Neutrophil (primary cell): ENCODE data around the gene MCC.

Experiments used
- H3K27ac ChIP-seq: fragments of 200-600 bp; sonication (generic); 2 replicates; pipeline ENCODE4 v1.5.1; 2016; ENCODE audit warnings: mild to moderate bottlenecking, moderate library complexity
- H3K27me3 ChIP-seq: fragments of 200-600 bp; sonication (generic); 2 replicates; pipeline ENCODE4 v1.6.0; 2016; ENCODE audit warnings: mild to moderate bottlenecking
- H3K36me3 ChIP-seq: fragments of 200-600 bp; sonication (generic); 2 replicates; pipeline ENCODE4 v1.5.1; 2017
- H3K4me1 ChIP-seq, 2 experiments: fragments of 200-600 bp in 1 of 2; sonication (generic) in 1 of 2; 1 replicate in 1 of 2; 2 replicates in 1 of 2; pipeline versions ENCODE4 v1.5.1 to v1.6.1; 2013 to 2016; ENCODE audit warnings: low read depth in 1 of 2, low read length in 1 of 2, mild to moderate bottlenecking in 1 of 2, moderate library complexity in 1 of 2; ENCODE audit not compliant: control insufficient read depth in 1 of 2, insufficient read depth in 1 of 2
- H3K4me3 ChIP-seq, 2 experiments: fragments of 200-600 bp in 1 of 2; sonication (generic) in 1 of 2; 1 replicate in 1 of 2; 2 replicates in 1 of 2; pipeline ENCODE4 v1.5.1; 2013 to 2016; ENCODE audit warnings: low read depth in 1 of 2, low read length in 1 of 2, mild to moderate bottlenecking in 1 of 2, moderate library complexity in 1 of 2
- H3K9me3 ChIP-seq: fragments of 200-600 bp; sonication (generic); 2 replicates; pipeline ENCODE4 v1.5.1; 2016
- CTCF ChIP-seq: fragments of 200-600 bp; sonication (generic); IDR thresholded peaks from 2 replicates; pipeline ENCODE4 v1.5.1; 2016; ENCODE audit warnings: antibody characterized with exemption

Gene MCC

GRCh38 chr5:113003763-113004162 is 484.5 kb downstream of the MCC start:
- no peak overlapping the region for H3K4me3 ChIP-seq
- H3K27me3 ChIP-seq: no peaks in the 10 kb centered on the region
- peaks cover 6 to 7% of the 10 kb centered on the region in 2 experiments for H3K4me1 ChIP-seq
- no peaks in the 10 kb centered on the region for H3K9me3 ChIP-seq
- TF ChIP-seq CTCF: no peak
- no peak overlapping the region for H3K27ac ChIP-seq
- H3K36me3 ChIP-seq: peaks cover 88% of the 10 kb centered on the region

DNA sequence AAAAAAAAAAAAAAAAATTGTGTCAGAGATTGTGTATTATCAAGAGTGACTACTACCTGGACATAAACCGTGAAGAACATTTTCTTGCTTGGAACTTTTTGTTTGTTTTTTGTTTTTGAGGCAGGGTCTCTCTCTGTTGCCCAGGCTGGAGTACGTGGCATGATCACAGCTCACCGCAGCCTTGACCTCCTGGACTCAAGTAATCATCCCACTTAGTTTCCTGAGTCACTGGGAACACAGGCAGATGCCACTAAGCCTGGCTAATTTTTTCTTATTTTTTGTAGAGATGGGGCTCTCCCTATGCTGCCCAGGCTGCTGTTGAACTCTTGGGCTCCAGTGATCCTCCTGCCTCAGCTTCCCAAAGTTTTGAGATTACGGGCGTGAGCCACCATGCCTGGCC is 485.8 kb downstream of the MCC start:
- H3K9me3 ChIP-seq: no peaks in the 10 kb centered on the region
- H3K27ac ChIP-seq: no peak overlapping the region
- peaks cover 87% of the 10 kb centered on the region for H3K36me3 ChIP-seq
- H3K4me1 ChIP-seq: peaks cover 6 to 7% of the 10 kb centered on the region in 2 experiments
- TF ChIP-seq CTCF: no peak
- H3K4me3 ChIP-seq: no peak overlapping the region
- H3K27me3 ChIP-seq: no peaks in the 10 kb centered on the region

GRCh38 chr5:113000466-113000865 is 487.8 kb downstream of the MCC start:
- H3K9me3 ChIP-seq: no peaks in the 10 kb centered on the region
- peaks cover 81% of the 10 kb centered on the region for H3K36me3 ChIP-seq
- no peak for TF ChIP-seq CTCF
- no peak overlapping the region for H3K27ac ChIP-seq
- peaks cover 4 to 14% of the 10 kb centered on the region in 2 experiments for H3K4me1 ChIP-seq
- H3K4me3 ChIP-seq: no peak overlapping the region
- H3K27me3 ChIP-seq: no peaks in the 10 kb centered on the region

DNA sequence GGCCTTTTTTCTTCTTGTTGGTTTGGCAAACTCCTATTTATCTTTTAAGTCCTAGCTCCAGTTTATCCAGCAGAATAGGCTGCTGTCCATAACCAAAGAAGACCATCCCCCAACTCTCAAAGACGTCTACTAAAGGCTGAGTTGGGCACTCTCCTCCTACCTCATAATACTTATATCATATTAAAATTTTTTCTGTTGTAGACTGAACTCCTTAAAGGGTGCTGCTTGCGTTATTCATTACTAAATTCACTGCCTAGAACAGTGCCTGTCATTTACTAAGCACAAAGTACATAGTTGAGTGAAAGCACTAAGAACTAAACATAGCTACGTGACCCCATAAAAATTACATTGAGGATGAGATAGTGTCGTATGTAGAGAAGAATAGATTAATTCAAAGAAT is 490.0 kb downstream of the MCC start:
- Histone ChIP-seq H3K36me3 (peaks cover 78% of the 10 kb centered on the region), H3K4me3 (no peak overlapping the region), H3K27me3 (no peaks in the 10 kb centered on the region), H3K4me1 (peaks cover 0 to 7% of the 10 kb centered on the region in 2 experiments), H3K9me3 (no peaks in the 10 kb centered on the region), H3K27ac (no peak overlapping the region)
- no peak for TF ChIP-seq CTCF

DNA sequence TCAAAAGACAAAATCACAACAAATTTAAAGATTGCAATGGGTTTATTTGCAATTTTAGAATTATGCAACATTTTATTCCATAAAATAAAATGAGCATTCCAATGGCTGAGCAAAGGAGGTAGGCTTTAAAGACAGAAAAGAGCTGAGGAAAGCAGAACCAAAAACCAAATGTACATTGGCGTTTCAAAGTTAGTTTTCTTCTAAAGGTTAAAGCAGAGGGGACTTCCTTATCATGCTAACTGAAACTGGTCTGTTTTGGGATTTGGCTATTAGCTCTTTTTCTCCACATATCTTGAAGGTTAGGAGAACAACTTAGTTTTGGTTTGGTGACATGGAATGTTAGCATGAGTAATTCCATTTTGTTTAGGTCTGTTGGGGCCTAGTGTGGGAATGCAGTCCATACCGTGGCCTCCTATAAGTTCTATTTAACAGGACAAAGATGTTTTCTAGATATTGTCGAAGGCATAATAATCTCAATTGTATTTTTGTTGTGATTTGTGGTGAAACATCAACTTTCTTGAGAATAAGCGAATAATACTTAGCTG is 491.4 kb downstream of the MCC start:
- TF ChIP-seq CTCF: no peak
- H3K9me3 ChIP-seq: no peaks in the 10 kb centered on the region
- no peak overlapping the region for H3K4me3 ChIP-seq
- peaks cover 0 to 7% of the 10 kb centered on the region in 2 experiments for H3K4me1 ChIP-seq
- H3K27me3 ChIP-seq: no peaks in the 10 kb centered on the region
- H3K27ac ChIP-seq: peak overlapping the region; percentile 8
- peaks cover 78% of the 10 kb centered on the region for H3K36me3 ChIP-seq
